B cell (primary cell): ENCODE measurements around the gene ANXA4. TPM values are rescaled to one million over a fixed set of nuclear protein-coding genes. Genes with fewer than 3 reads are reported as not detected.

ENCODE experiments used
- ATAC-seq: fragments of 200-7000 bp; cut with Tn5 transposase; one replicate; pipeline ENCODE4 v1.10.0; 2021; ENCODE audit warnings: low read depth, mild to moderate bottlenecking, moderate number of reproducible peaks, moderate library complexity
- CTCF ChIA-PET: fragments of 350-600 bp; sonication (Branson Sonifier 250); formaldehyde crosslinking; loops from one replicate; lab custom pipeline; 2021; ENCODE audit warnings: antibody characterized with exemption, inconsistent platforms; lab: Charles Lee
- POLR2A ChIA-PET: fragments of 350-600 bp; sonication (Branson Sonifier 250); formaldehyde crosslinking; loops from one replicate; lab custom pipeline; 2021; ENCODE audit warnings: antibody characterized with exemption; lab: Charles Lee
- DNase-seq: peaks from one replicate; pipeline ENCODE4 v3.0.0; 2013
- H2AFZ ChIP-seq: 2 replicates; pipeline ENCODE4 v1.6.1; 2012; ENCODE audit warnings: mild to moderate bottlenecking, low read depth, low read length; ENCODE audit not compliant: insufficient read depth, poor library complexity, severe bottlenecking
- H3K27ac ChIP-seq, 2 donors: 1 replicate in 1 of 2; 2 replicates in 1 of 2; pipeline ENCODE4 v1.5.1; 2012 to 2013; ENCODE audit warnings: low read length in 2 of 2, mild to moderate bottlenecking in 2 of 2, moderate library complexity in 1 of 2
- H3K27me3 ChIP-seq, 4 experiments: fragments of 200-600 bp in 1 of 4; sonication (generic) in 1 of 4; replicated peaks in 1 of 4; 1 replicate in 2 of 4; 2 replicates in 2 of 4; pipeline versions ENCODE4 v1.6.1 to v1.7.0; 2013 to 2016; ENCODE audit warnings: low read length in 3 of 4, mild to moderate bottlenecking in 2 of 4, mixed read lengths in 1 of 4, moderate library complexity in 1 of 4; ENCODE audit not compliant: insufficient read depth in 4 of 4, control insufficient read depth in 3 of 4; ENCODE audit errors: control extremely low read depth in 1 of 4
- H3K36me3 ChIP-seq, 2 experiments: replicated peaks in 1 of 2; 1 replicate in 1 of 2; 2 replicates in 1 of 2; pipeline versions ENCODE4 v1.6.1 to v1.7.1; 2013; ENCODE audit warnings: low read length in 1 of 2; ENCODE audit not compliant: insufficient read depth in 2 of 2, control insufficient read depth in 1 of 2; ENCODE audit errors: control extremely low read depth in 1 of 2, extremely low read depth in 1 of 2
- H3K4me1 ChIP-seq, 2 donors: fragments of 200-600 bp in 1 of 2; sonication (generic) in 1 of 2; 1 replicate in 1 of 2; 2 replicates in 1 of 2; pipeline versions ENCODE4 v1.5.1 to v1.6.1; 2013 to 2017; ENCODE audit warnings: low read length in 2 of 2; ENCODE audit not compliant: control insufficient read depth in 2 of 2, insufficient read depth in 2 of 2
- H3K4me2 ChIP-seq: replicated peaks from 2 replicates; pipeline ENCODE3; 2012; ENCODE audit warnings: mild to moderate bottlenecking, low read depth, low read length; ENCODE audit not compliant: poor library complexity, severe bottlenecking
- H3K4me3 ChIP-seq, 5 experiments: fragments of 200-600 bp in 1 of 5; sonication (generic) in 1 of 5; 1 replicate in 3 of 5; 2 replicates in 2 of 5; pipeline versions ENCODE4 v1.5.1 to v1.7.0; 2011 to 2016; ENCODE audit warnings: low read length in 4 of 5, mild to moderate bottlenecking in 4 of 5, low read depth in 2 of 5, control low read depth in 1 of 5, moderate library complexity in 1 of 5; ENCODE audit not compliant: insufficient read depth in 1 of 5; ENCODE audit errors: control extremely low read depth in 1 of 5, extremely low read depth in 1 of 5
- H3K79me2 ChIP-seq: fragments of 200-600 bp; sonication (generic); one replicate; pipeline ENCODE4 v1.6.0; 2016; ENCODE audit warnings: low read length; ENCODE audit not compliant: control insufficient read depth, insufficient read depth
- H3K9ac ChIP-seq: fragments of 200-600 bp; sonication (generic); 2 replicates; pipeline ENCODE4 v1.6.1; 2017; ENCODE audit warnings: mild to moderate bottlenecking, low read length, moderate library complexity
- H3K9me3 ChIP-seq, 3 donors: one replicate each; pipeline versions ENCODE4 v1.6.1 to v1.7.1; 2013; ENCODE audit warnings: low read length in 2 of 3; ENCODE audit not compliant: control insufficient read depth in 2 of 3, insufficient read depth in 1 of 3; ENCODE audit errors: control extremely low read depth in 1 of 3
- H4K20me1 ChIP-seq: 2 replicates; pipeline ENCODE4 v1.6.0; 2012; ENCODE audit warnings: mild to moderate bottlenecking, low read length; ENCODE audit not compliant: insufficient read depth, control insufficient read depth, poor library complexity, severe bottlenecking
- H3K27ac Mint-ChIP-seq: one replicate; pipeline ENCODE4 v1.8.0; 2021; ENCODE audit warnings: mixed read lengths
- H3K27me3 Mint-ChIP-seq: one replicate; pipeline ENCODE4 v1.8.0; 2021; ENCODE audit warnings: mixed read lengths
- H3K4me1 Mint-ChIP-seq: one replicate; pipeline ENCODE4 v1.8.0; 2021; ENCODE audit warnings: mixed read lengths
- H3K4me3 Mint-ChIP-seq: one replicate; pipeline ENCODE4 v1.8.0; 2021; ENCODE audit warnings: mixed read lengths
- H3K9me3 Mint-ChIP-seq: one replicate; pipeline ENCODE4 v1.8.0; 2022; ENCODE audit warnings: mixed read lengths; ENCODE audit not compliant: insufficient read depth
- EZH2 ChIP-seq: IDR thresholded peaks from 2 replicates; pipeline ENCODE4 v1.6.1; 2012; ENCODE audit warnings: borderline replicate concordance, low read depth, mild to moderate bottlenecking, moderate library complexity, low read length; ENCODE audit not compliant: insufficient read depth, poor library complexity, severe bottlenecking
- WGBS: methylation state at CpG from one replicate; pipeline ENCODE4 v1.1.5; 2013; ENCODE audit warnings: missing lambda C conversion rate; ENCODE audit not compliant: insufficient coverage; 5-methylcytosine and 5-hydroxymethylcytosine counted together
- intact Hi-C: fragments of 100-400 bp; cut with micrococcal nuclease; formaldehyde crosslinking; loops from one replicate; pipeline ENCODE4 v1.10.0; 2022
- polyA plus RNA-seq: library from polyadenylated mRNA; depleted of rRNA; stranded (reverse); fragments of >200 nt; gene quantifications from 2 replicates; pipeline ENCODE4 v1.2.3, GENCODE V29; 2012
- total RNA-seq, 2 donors: library from RNA; stranded (reverse); fragments of 120-200 nt in 1 of 2; gene quantifications; 1 replicate in 1 of 2; 2 replicates in 1 of 2; pipeline versions ENCODE4 v1.2.3 to v1.2.4, GENCODE V29; 2013 to 2022
- TF ChIP-seq, protein P1 (sequence below): fragments of 200-600 bp; IDR thresholded peaks from one replicate; pipeline ENCODE4 v1.8.0; 2022; ENCODE audit warnings: antibody characterized with exemption, mild to moderate bottlenecking

The ANXA4 gene
- total and polyA plus RNA-seq, 2 donors (not counting 1 experiment from before 2014, with no cell fraction given), result 28.4 to 61.7 TPM

DNA sequence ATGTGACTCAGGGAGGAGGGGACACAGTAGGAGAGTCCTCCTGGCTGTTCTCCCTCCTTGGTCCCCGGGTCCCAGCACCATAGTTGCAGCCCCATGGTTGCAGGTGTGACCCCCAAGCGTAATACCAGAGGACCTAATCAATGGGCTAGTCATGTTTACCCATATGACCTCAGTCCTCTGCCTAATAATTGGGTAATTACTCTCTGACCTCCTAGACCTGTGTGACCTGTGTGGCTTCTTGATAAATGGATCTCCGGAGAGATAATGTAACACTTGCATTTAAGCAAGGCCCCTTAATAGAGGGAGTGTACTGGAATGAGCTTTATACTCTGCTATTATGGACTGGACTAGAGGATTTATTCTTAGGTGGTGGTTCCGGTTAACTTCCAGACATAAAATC, 55.3 kb downstream of the ANXA4 start:
- peaks cover 0 to 2% of the 10 kb centered on the region in 2 experiments for H3K36me3 ChIP-seq
- no peak overlapping the region for H3K27ac ChIP-seq
- ATAC-seq, result no peak
- no peaks in the 10 kb centered on the region for H4K20me1 ChIP-seq
- Mint-ChIP-seq H3K4me1 (peaks cover 48% of the 10 kb centered on the region), H3K9me3 (no peaks in the 10 kb centered on the region), H3K4me3 (no peak overlapping the region), H3K27me3 (no peaks in the 10 kb centered on the region), H3K27ac (no peak overlapping the region)
- H3K9ac ChIP-seq, result no peak overlapping the region
- ChIA-PET POLR2A (no interaction called here), CTCF (interaction anchor here (1.7 kb wide), 1 partner anchor 72 kb away, joined by 7 read pairs; no protein-coding TSS in a partner anchor)
- H3K4me3 ChIP-seq, result no peak overlapping the region
- intact Hi-C loops, result no loop called here
- no peaks in the 10 kb centered on the region for H3K27me3 ChIP-seq
- no peak for DNase-seq
- TF ChIP-seq EZH2, result no peak
- TF ChIP-seq, protein P1, sequence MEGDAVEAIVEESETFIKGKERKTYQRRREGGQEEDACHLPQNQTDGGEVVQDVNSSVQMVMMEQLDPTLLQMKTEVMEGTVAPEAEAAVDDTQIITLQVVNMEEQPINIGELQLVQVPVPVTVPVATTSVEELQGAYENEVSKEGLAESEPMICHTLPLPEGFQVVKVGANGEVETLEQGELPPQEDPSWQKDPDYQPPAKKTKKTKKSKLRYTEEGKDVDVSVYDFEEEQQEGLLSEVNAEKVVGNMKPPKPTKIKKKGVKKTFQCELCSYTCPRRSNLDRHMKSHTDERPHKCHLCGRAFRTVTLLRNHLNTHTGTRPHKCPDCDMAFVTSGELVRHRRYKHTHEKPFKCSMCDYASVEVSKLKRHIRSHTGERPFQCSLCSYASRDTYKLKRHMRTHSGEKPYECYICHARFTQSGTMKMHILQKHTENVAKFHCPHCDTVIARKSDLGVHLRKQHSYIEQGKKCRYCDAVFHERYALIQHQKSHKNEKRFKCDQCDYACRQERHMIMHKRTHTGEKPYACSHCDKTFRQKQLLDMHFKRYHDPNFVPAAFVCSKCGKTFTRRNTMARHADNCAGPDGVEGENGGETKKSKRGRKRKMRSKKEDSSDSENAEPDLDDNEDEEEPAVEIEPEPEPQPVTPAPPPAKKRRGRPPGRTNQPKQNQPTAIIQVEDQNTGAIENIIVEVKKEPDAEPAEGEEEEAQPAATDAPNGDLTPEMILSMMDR, result no peak
- H3K4me2 ChIP-seq, result no peak overlapping the region
- H2AFZ ChIP-seq, result no peak overlapping the region
- WGBS, result 90% methylated on average over 2 of the region's 4 CpGs
- peaks cover 17% of the 10 kb centered on the region for H3K79me2 ChIP-seq
- H3K4me1 ChIP-seq, result peaks cover 42 to 53% of the 10 kb centered on the region in 2 donors
- H3K9me3 ChIP-seq, result no peaks in the 10 kb centered on the region

DNA sequence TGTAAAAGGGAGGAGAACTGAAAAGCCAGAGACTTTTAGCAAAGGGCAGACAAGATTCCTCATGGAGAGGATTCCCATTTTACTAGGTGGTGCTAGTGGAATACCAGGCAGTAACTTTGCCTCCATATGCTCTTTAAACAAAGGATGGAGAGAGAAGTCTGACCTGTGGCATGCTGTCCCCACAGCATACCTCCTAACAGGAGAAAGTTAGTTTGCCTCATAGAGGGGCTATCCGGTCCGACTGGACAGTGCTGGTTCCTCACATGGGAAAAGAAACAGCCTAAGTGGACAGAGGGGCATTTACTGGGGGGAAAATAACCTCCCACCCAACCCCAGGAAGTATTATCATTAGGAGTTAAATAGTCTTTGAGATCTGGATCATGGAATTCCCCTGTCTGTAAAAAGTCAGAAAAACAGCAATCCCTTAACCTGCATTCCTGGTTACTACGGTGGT, 55.9 kb downstream of the ANXA4 start:
- no peaks in the 10 kb centered on the region for H3K27me3 ChIP-seq
- H3K4me3 Mint-ChIP-seq, result peak overlapping the region; percentile 88
- H3K4me3 ChIP-seq, result no peak overlapping the region
- H3K79me2 ChIP-seq, result peaks cover 17% of the 10 kb centered on the region
- no CpG with 5 or more reads among the region's 3 CpGs for WGBS
- no peaks in the 10 kb centered on the region for H3K9me3 Mint-ChIP-seq
- no peak for ATAC-seq
- H3K4me1 ChIP-seq, result peaks cover 46 to 60% of the 10 kb centered on the region in 2 donors
- peak overlapping the region in 1 of 2 donors; percentile 71 for H3K27ac ChIP-seq
- CTCF ChIA-PET, result no interaction called here
- no peaks in the 10 kb centered on the region for H3K27me3 Mint-ChIP-seq
- intact Hi-C loops, result no loop called here
- peaks cover 0 to 2% of the 10 kb centered on the region in 2 experiments for H3K36me3 ChIP-seq
- H3K4me1 Mint-ChIP-seq, result peaks cover 50% of the 10 kb centered on the region
- peak overlapping the region; percentile 59 for H2AFZ ChIP-seq
- POLR2A ChIA-PET, result no interaction called here
- H3K9ac ChIP-seq, result peak overlapping the region; percentile 51
- no peak for TF ChIP-seq EZH2
- TF ChIP-seq, protein P1, result no peak
- H3K4me2 ChIP-seq, result peak overlapping the region; percentile 64
- H4K20me1 ChIP-seq, result no peaks in the 10 kb centered on the region
- no peak for DNase-seq
- H3K9me3 ChIP-seq, result no peaks in the 10 kb centered on the region
- peak overlapping the region; percentile 81 for H3K27ac Mint-ChIP-seq
